Astrocyte of the spinal cord (primary cell): Measurements from ENCODE around the gene LSM3.
"Not testable (repeated sequence)": the region's sequence is repeated elsewhere in the genome, so short reads cannot be mapped to it uniquely, and the experiment has no call there.

Source experiments
- DNase-seq: peaks from one replicate; pipeline ENCODE4 v3.0.0; 2011; ENCODE audit warnings: low read depth, low spot score
- H3K4me3 ChIP-seq: 2 replicates; pipeline ENCODE4 v1.5.1; 2011; ENCODE audit warnings: low read depth, mild to moderate bottlenecking, low read length, moderate library complexity
- in situ Hi-C: cut with HindIII; loops from 2 replicates; pipeline ENCODE4 v1.10.0; 2017; ENCODE audit warnings: low sequenced_read_pairs
- TF ChIP-seq, protein P1 (sequence below): IDR thresholded peaks from 2 replicates; pipeline ENCODE4 v1.5.1; 2012; ENCODE audit warnings: low read depth, mild to moderate bottlenecking, low read length, inconsistent platforms

The LSM3 gene

DNA sequence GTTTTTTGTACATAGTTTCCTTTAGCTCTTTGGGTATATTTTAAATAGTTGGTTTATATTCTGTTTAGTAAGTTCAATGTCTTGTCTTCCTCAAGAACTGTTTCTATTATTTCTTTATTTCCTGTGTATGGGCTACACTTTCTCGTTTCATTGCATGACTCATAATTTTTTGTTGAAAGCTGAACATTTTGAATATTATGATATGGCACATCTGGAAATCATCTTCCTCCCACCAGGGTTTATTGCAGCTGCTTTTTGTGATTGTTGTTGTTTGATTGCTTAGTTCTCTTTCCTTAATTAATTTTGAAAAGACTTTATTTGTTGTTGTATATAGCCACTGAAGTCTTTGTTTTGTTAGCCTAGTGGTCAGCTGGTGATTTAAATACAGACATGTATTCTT lies 43.8 kb downstream of the LSM3 start:
- no peak overlapping the region for H3K4me3 ChIP-seq
- TF ChIP-seq, protein P1, sequence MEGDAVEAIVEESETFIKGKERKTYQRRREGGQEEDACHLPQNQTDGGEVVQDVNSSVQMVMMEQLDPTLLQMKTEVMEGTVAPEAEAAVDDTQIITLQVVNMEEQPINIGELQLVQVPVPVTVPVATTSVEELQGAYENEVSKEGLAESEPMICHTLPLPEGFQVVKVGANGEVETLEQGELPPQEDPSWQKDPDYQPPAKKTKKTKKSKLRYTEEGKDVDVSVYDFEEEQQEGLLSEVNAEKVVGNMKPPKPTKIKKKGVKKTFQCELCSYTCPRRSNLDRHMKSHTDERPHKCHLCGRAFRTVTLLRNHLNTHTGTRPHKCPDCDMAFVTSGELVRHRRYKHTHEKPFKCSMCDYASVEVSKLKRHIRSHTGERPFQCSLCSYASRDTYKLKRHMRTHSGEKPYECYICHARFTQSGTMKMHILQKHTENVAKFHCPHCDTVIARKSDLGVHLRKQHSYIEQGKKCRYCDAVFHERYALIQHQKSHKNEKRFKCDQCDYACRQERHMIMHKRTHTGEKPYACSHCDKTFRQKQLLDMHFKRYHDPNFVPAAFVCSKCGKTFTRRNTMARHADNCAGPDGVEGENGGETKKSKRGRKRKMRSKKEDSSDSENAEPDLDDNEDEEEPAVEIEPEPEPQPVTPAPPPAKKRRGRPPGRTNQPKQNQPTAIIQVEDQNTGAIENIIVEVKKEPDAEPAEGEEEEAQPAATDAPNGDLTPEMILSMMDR: no peak
- no peak for DNase-seq
- in situ Hi-C loops: no loop called here

DNA sequence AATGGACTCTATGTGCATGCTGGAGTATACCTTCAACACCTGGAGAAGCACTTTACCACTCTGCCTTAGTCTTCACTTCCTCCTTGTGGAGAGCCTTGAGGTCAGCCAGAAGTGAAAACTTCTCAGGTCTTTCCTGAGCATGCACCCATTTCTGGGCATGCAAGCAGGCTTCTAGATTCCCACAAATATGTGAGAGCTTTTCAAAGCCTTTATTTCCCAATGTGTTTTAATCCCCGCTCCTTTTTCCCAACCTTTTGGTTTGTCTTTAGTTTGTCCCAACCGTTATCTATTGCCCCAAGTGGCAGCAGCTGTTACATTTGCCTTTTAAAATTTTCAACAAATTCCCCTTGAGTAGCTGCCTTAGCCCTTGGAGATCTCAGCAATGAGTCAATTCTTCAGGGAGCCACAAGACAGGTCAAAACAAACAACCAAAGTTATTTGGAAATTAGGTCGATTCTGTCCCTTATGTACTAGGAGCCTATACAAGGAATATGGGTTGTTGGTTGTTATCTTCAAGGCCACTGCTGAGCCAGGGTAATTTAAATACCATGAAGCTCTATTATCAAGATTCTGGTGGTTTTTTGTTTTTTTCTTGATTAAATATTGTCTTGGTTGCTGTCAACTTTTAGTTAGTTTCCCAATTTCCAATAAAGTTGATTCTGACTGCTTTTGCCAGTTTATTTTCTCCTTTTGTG lies 44.4 kb downstream of the LSM3 start:
- in situ Hi-C loops: no loop called here
- DNase-seq: no peak
- no peak overlapping the region for H3K4me3 ChIP-seq
- TF ChIP-seq, protein P1: no peak

DNA sequence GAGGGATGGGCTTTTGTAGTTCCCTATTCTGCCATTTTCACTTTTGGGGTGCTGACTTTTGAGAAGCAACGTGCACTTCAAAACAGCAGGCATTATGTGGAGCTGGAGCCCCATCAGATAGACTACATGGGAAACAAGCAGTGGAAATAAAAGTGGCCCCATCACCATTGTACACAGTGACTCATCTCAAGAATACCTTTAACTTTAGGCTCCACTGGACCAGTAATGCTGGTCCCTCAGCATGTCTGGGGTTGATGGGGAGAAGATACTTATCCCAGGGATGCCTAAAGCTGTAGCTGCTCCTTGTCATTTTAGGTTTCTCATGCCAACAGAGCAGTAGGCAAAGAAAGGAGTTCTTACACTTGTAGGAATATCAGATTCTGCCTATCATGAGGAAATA lies 45.0 kb downstream of the LSM3 start:
- H3K4me3 ChIP-seq: no peak overlapping the region
- no peak for DNase-seq
- TF ChIP-seq, protein P1: no peak
- in situ Hi-C loops: no loop called here

DNA sequence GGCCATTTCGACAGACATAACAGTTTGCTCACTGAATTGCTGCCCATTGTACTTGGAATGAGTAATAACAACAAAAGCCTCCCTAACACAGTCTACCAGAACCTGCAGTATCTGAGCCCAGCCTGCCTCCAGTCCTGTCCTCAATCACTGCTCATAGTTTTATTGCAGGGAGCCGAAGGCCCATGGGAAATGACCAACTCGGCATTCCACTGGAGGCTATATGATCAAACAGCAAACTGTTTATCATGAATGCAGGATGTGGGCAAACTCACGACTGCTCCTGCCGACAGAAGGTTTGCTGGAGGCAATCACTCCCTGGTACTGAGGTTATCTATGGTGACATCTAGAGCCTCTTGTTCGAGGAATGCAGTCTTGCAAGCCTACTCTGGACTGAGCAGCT lies 46.3 kb downstream of the LSM3 start:
- H3K4me3 ChIP-seq: no peak overlapping the region
- TF ChIP-seq, protein P1: no peak
- DNase-seq: no peak
- in situ Hi-C loops: no loop called here

DNA sequence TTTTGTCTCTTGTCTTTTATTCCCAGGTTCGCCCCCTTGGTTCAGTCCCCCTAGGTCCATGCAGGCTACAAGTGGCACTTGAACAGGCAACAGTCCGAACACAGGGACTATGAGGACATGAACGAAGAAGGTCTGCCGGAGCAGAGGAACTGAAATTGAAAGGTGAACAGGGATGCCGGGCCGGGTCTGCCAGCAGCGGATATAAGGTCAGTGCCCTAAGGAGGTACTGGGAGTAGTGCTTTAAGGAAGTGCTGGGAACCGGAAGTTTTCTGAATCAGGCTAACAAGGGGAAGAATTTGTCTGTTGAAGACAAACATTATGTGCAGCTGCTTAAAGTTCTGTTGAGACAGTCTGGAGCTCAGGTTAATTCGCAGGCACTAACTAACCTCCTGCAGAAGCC lies 46.8 kb downstream of the LSM3 start:
- DNase-seq: no peak
- in situ Hi-C loops: no loop called here
- H3K4me3 ChIP-seq: no peak overlapping the region
- TF ChIP-seq, protein P1: no peak

DNA sequence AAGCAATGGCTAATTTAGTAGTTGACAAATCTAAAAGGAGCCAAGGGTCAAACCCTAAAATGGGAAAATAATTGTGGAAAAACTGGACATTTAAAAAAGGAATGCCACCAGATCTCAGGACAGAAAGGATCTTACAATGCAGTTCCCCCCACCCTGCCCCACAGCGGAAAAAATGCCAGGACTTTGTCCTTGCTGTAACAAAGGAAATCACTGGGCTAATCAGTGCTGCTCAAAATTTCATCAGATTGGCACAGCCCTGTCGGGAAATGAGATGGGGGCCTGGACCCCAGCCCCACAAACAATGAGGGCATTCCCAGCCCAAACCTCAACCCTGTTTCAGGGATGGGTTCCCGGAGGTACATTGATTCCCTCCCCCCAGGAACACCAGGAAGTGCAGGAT lies 47.7 kb downstream of the LSM3 start:
- DNase-seq, in situ Hi-C loops: not testable (repeated sequence)

DNA sequence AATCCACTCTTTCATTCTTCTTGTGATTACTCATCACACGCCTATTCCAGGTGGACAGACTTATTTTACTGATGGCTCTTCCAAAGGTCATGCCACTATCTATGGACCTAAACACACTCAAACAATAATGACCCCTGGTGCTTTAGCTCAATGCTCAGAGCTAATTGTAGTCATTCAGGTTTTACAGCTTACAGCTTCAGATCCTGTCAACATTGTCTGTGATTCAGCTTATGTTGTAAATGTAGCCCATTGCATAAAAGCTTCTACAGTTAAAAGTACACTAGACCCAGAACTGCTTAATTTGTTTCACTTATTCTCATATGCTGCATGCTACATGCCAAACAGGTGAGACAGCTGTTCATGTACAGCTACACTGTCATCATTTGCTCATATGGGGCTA lies 49.2 kb downstream of the LSM3 start:
- H3K4me3 ChIP-seq: no peak overlapping the region
- TF ChIP-seq, protein P1: no peak
- in situ Hi-C loops: no loop called here
- DNase-seq: no peak

More for the DNA sequence above, 47.7 kb downstream of the LSM3 start:
- not testable (repeated sequence) for H3K4me3 ChIP-seq
